ENCODE data around the gene SLC25A29. TPM values are rescaled to one million over a fixed set of nuclear protein-coding genes. Genes with fewer than 3 reads are reported as not detected.

The SLC25A29 gene
- total and polyA plus RNA-seq, 2 of the 4 experiments (the other 2 are of a cell fraction) = 6.5 to 37.7 TPM

DNA sequence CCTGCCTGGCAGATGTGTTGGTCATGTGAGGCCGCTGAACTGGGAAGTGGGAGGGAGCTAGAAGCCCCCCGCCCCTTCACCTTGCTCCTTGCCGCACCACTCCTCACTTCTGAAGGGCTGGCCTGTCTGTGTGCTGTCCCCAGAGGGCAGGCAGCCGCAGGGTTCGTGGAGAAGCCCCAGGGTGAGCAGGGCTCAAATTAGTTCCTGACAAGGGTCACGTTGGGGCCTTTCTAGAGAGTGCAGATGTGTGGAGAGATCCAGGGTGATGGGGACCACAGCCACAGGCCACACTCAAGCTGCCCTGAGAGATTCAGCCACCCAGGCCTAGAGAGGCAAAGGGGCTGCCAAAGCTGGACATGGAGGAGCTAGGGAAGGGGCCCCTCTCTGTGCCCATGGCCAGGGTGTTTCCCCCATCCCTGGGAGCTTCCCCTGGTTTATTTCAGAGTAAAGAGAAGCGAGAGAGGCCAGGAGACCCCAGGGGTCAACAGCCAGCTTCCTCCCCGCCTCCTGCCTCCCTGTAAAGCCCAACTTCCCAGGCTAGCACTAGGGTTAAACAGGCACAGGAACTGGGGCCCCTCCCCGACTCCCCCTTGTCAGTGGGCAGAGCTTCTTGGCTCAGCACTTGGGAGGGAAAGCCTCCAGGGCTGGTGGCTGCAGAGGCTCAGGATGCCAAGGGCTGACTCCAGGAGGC lies 16.2 kb downstream of the SLC25A29 start:
- H2AK5ac ChIP-seq (ENCODE audit: low read depth, low read length) = no peak overlapping the region
- no peak overlapping the region for H3K4ac ChIP-seq (ENCODE audit: low read depth, low read length)
- H2BK15ac ChIP-seq (ENCODE audit: low read depth, low read length) = no peak overlapping the region
- POLR2A ChIA-PET (ENCODE audit: unreplicated experiment) = no interaction called here
- H4K20me1 ChIP-seq (ENCODE audit: insufficient read depth, low read length) = peaks cover 12% of the 10 kb centered on the region
- no peak overlapping the region for H3K56ac ChIP-seq (ENCODE audit: extremely low read depth, insufficient read depth, low read length)
- no peaks in the 10 kb centered on the region for H3K9me3 ChIP-seq (ENCODE audit: control insufficient read depth, insufficient read depth, low read length)
- H4K8ac ChIP-seq (ENCODE audit: low read depth in 2 of 2, low read length in 2 of 2) = no peak overlapping the region
- H3K4me1 ChIP-seq (ENCODE audit: control insufficient read depth, insufficient read depth, low read length) = peaks cover 4% of the 10 kb centered on the region
- H3K4me2 ChIP-seq (ENCODE audit: low read depth, low read length) = no peak overlapping the region
- H2AFZ ChIP-seq (replicated peaks; ENCODE audit: low read length, poor library complexity) = no peak overlapping the region
- DNase-seq (no peak), ATAC-seq (ENCODE audit: low read depth) (no peak)
- in situ Hi-C loops (cut with MboI; ENCODE audit: low sequenced_read_pairs) = no loop called here
- no peak for TF ChIP-seq RCOR1 (IDR thresholded peaks at IDR 0.05; ENCODE audit: insufficient replicate concordance, low read length)
- no peak for TF ChIP-seq BHLHE40 (IDR thresholded peaks at IDR 0.05; ENCODE audit: low read depth, low read length)
- H2BK120ac ChIP-seq (ENCODE audit: low read depth, low read length) = no peak overlapping the region
- H3K9ac ChIP-seq (ENCODE audit: low read depth, low read length) = no peak overlapping the region
- 100% methylated on average over 1 of the region's 9 CpGs; no CpG with 5 or more reads in 1 of the 2 experiments for WGBS, 2 experiments (ENCODE audit: extremely low coverage in 2 of 2, insufficient read length in 1 of 2)
- H2BK20ac ChIP-seq (ENCODE audit: low read depth, low read length) = no peak overlapping the region
- H3K4me3 ChIP-seq (ENCODE audit: insufficient read depth, low read depth, low read length) = no peak overlapping the region
- no peak overlapping the region for H2BK5ac ChIP-seq (ENCODE audit: low read depth, low read length, poor library complexity, severe bottlenecking)
- H3K23ac ChIP-seq (ENCODE audit: low read depth, low read length) = no peak overlapping the region
- H3K27ac ChIP-seq (ENCODE audit: insufficient read depth, low read length) = no peak overlapping the region
- no peak overlapping the region for H4K91ac ChIP-seq (ENCODE audit: insufficient read depth, low read depth, low read length)
- H2AK9ac ChIP-seq (replicated peaks; ENCODE audit: low read depth, low read length, poor library complexity) = peak overlapping the region; percentile 65
- intact Hi-C loops (cut with micrococcal nuclease) = loop anchor here (5.0 kb wide), 1 partner anchor 87 kb away; the partner anchor contains the start of gene WDR25
- no peaks in the 10 kb centered on the region for H3K27me3 ChIP-seq (ENCODE audit: control insufficient read depth, insufficient read depth, low read length)
- peaks cover 0 to 65% of the 10 kb centered on the region in 2 experiments; a peak in 3 of 4 replicates for H3K79me1 ChIP-seq (ENCODE audit: low read depth in 1 of 2, low read length in 2 of 2)
- no peak overlapping the region for H3K18ac ChIP-seq (ENCODE audit: low read depth, low read length)
- H3K9me1 ChIP-seq (ENCODE audit: insufficient read depth, low read length) = peaks cover 6% of the 10 kb centered on the region
- no peak overlapping the region for H4K5ac ChIP-seq (ENCODE audit: low read depth, low read length)
- H3K14ac ChIP-seq (replicated peaks; ENCODE audit: low read depth, low read length) = no peak overlapping the region
- CTCF ChIA-PET = no interaction called here
- H3K36me3 ChIP-seq (ENCODE audit: control insufficient read depth, insufficient read depth, low read length) = peaks cover 45% of the 10 kb centered on the region
- dilution Hi-C loops (cut with HindIII; ENCODE audit: low sequenced_read_pairs, unreplicated experiment) = no loop called here
- BruUV-seq (replicated peaks) = no TSS peak

All from IMR-90 (cell line).